Fibroblast of lung (primary cell): ENCODE data around the gene C8G. TPM values are rescaled to one million over a fixed set of nuclear protein-coding genes. Genes with fewer than 3 reads are reported as not detected.

Source experiments
- DNase-seq, 2 donors: peaks; one replicate each; pipeline versions ENCODE4 v3.0.0 to v3.0.0-alpha.2; 2010; ENCODE audit warnings: low read depth in 2 of 2
- H2AFZ ChIP-seq: 2 replicates; pipeline ENCODE4 v1.5.1; 2012; ENCODE audit warnings: low read length, control low read depth, inconsistent platforms
- H3K27ac ChIP-seq: 2 replicates; pipeline ENCODE4 v1.5.1; 2011; ENCODE audit warnings: low read length, control low read depth; ENCODE audit not compliant: insufficient read depth
- H3K27me3 ChIP-seq: 2 replicates; pipeline ENCODE4 v1.5.1; 2011; ENCODE audit warnings: mild to moderate bottlenecking, low read length; ENCODE audit not compliant: control insufficient read depth, insufficient read depth
- H3K36me3 ChIP-seq: 2 replicates; pipeline ENCODE4 v1.5.1; 2011; ENCODE audit warnings: low read length; ENCODE audit not compliant: control insufficient read depth, insufficient read depth
- H3K4me1 ChIP-seq: 2 replicates; pipeline ENCODE4 v1.5.1; 2011; ENCODE audit warnings: low read length; ENCODE audit not compliant: control insufficient read depth, insufficient read depth; ENCODE audit errors: extremely low read depth
- H3K4me2 ChIP-seq: 2 replicates; pipeline ENCODE4 v1.5.1; 2011; ENCODE audit warnings: low read length, control low read depth; ENCODE audit not compliant: insufficient read depth; ENCODE audit errors: extremely low read depth
- H3K4me3 ChIP-seq, 4 experiments: fragments of 200-600 bp in 1 of 4; sonication (generic) in 1 of 4; replicated peaks in 1 of 4; 2 replicates each; pipeline ENCODE4 v1.5.1; 2011 to 2016; ENCODE audit warnings: low read length in 4 of 4, low read depth in 3 of 4, mild to moderate bottlenecking in 3 of 4, control low read depth in 2 of 4, inconsistent platforms in 1 of 4, mixed read lengths in 1 of 4; ENCODE audit not compliant: insufficient read depth in 1 of 4; ENCODE audit errors: control extremely low read depth in 1 of 4
- H3K79me2 ChIP-seq: 2 replicates; pipeline ENCODE4 v1.5.1; 2012; ENCODE audit warnings: mild to moderate bottlenecking, low read length, inconsistent platforms; ENCODE audit not compliant: control insufficient read depth, insufficient read depth
- H3K9ac ChIP-seq: 2 replicates; pipeline ENCODE4 v1.5.1; 2011; ENCODE audit warnings: mild to moderate bottlenecking, low read length, control low read depth; ENCODE audit not compliant: insufficient read depth
- H3K9me3 ChIP-seq: 2 replicates; pipeline ENCODE4 v1.5.1; 2012; ENCODE audit warnings: low read depth, low read length; ENCODE audit not compliant: control insufficient read depth, insufficient read depth
- H4K20me1 ChIP-seq: 2 replicates; pipeline ENCODE4 v1.5.1; 2011; ENCODE audit warnings: low read length; ENCODE audit not compliant: control insufficient read depth, insufficient read depth; ENCODE audit errors: extremely low read depth
- CTCF ChIP-seq, 2 donors: IDR thresholded peaks in 1 of 2; conservative IDR thresholded peaks in 1 of 2; 1 replicate in 1 of 2; 2 replicates in 1 of 2; pipeline ENCODE4 v1.5.1; 2011 to 2012; ENCODE audit warnings: low read length in 2 of 2, control low read depth in 1 of 2, inconsistent platforms in 1 of 2, low read depth in 1 of 2, mild to moderate bottlenecking in 1 of 2
- EZH2 ChIP-seq: IDR thresholded peaks from 2 replicates; pipeline ENCODE4 v1.5.1; 2012; ENCODE audit warnings: low read length, control low read depth, mild to moderate bottlenecking; ENCODE audit errors: missing control alignments
- polyA plus RNA-seq, 2 donors: library from polyadenylated mRNA; depleted of rRNA in 1 of 2; stranded (reverse) in 1 of 2; unstranded in 1 of 2; fragments of >200 nt; gene quantifications; 2 replicates each; pipeline ENCODE4 v1.2.1, GENCODE V29; 2011 to 2012; ENCODE audit warnings: missing spikeins in 1 of 2
- total RNA-seq: library from RNA; depleted of rRNA; stranded (reverse); fragments of >200 nt; gene quantifications from 2 replicates; pipeline ENCODE4 v1.2.1, GENCODE V29; 2014

The C8G gene
- total and polyA plus RNA-seq, 2 donors (not counting 1 experiment from before 2014, with no cell fraction given) = 0.40 to 1.2 TPM

- Histone ChIP-seq H3K4me3 (no peak overlapping the region), H3K9ac (no peak overlapping the region), H3K36me3 (peaks cover 24% of the 10 kb centered on the region), H3K4me1 (no peaks in the 10 kb centered on the region), H3K79me2 (no peaks in the 10 kb centered on the region), H2AFZ (no peak overlapping the region), H4K20me1 (no peaks in the 10 kb centered on the region), H3K27ac (no peak overlapping the region), H3K4me2 (no peak overlapping the region), H3K9me3 (no peaks in the 10 kb centered on the region), H3K27me3 (no peaks in the 10 kb centered on the region)
- no peak for DNase-seq
- TF ChIP-seq EZH2 (no peak), CTCF (conservative IDR thresholded peaks at IDR 0.05 in 1 of 2, IDR thresholded peaks at IDR 0.05 in 1 of 2; ENCODE audit: low read depth in 1 of 2, low read length in 2 of 2) (no peak)
These were observed 28.5 kb upstream of the C8G start for GRCh38 chr9:136916330-136917184.

- no peak overlapping the region for H3K4me3 ChIP-seq
- no peaks in the 10 kb centered on the region for H3K27me3 ChIP-seq
- no peaks in the 10 kb centered on the region for H3K4me1 ChIP-seq
- no peak overlapping the region for H2AFZ ChIP-seq
- H3K27ac ChIP-seq = no peak overlapping the region
- no peaks in the 10 kb centered on the region for H3K79me2 ChIP-seq
- TF ChIP-seq CTCF (conservative IDR thresholded peaks at IDR 0.05 in 1 of 2, IDR thresholded peaks at IDR 0.05 in 1 of 2; ENCODE audit: low read depth in 1 of 2, low read length in 2 of 2) (no peak), EZH2 (no peak)
- H3K9ac ChIP-seq = no peak overlapping the region
- H4K20me1 ChIP-seq = no peaks in the 10 kb centered on the region
- no peaks in the 10 kb centered on the region for H3K9me3 ChIP-seq
- peaks cover 24% of the 10 kb centered on the region for H3K36me3 ChIP-seq
- no peak overlapping the region for H3K4me2 ChIP-seq
- no peak for DNase-seq
These were observed 27.1 kb upstream of the C8G start for GRCh38 chr9:136917902-136918301.

- Histone ChIP-seq H3K79me2 (no peaks in the 10 kb centered on the region), H2AFZ (no peak overlapping the region), H3K9me3 (no peaks in the 10 kb centered on the region), H3K27ac (no peak overlapping the region), H3K36me3 (peaks cover 24% of the 10 kb centered on the region), H3K4me1 (no peaks in the 10 kb centered on the region), H3K4me3 (no peak overlapping the region), H3K4me2 (no peak overlapping the region), H3K27me3 (no peaks in the 10 kb centered on the region), H3K9ac (no peak overlapping the region), H4K20me1 (no peaks in the 10 kb centered on the region)
- TF ChIP-seq CTCF (conservative IDR thresholded peaks at IDR 0.05 in 1 of 2, IDR thresholded peaks at IDR 0.05 in 1 of 2; ENCODE audit: low read depth in 1 of 2, low read length in 2 of 2) = no peak
- TF ChIP-seq EZH2 = no peak
- no peak for DNase-seq
These were observed 25.0 kb upstream of the C8G start for GRCh38 chr9:136920069-136920468.
